WTC11 (cell line): Measurements from ENCODE around the gene EOGT. TPM values are rescaled to one million over a fixed set of nuclear protein-coding genes. Genes with fewer than 3 reads are reported as not detected.

Experiments
- ATAC-seq: fragments of 200-7000 bp; cut with Tn5 transposase; 2 replicates; pipeline ENCODE4 v1.10.0; 2021; ENCODE audit warnings: mild to moderate bottlenecking, moderate library complexity
- CTCF ChIA-PET: fragments of 300-600 bp; sonication (Branson Sonifier 250); formaldehyde crosslinking; loops from one replicate; lab custom pipeline; 2021; ENCODE audit warnings: antibody characterized with exemption; lab: Charles Lee
- POLR2A ChIA-PET: fragments of 350-600 bp; sonication (Branson Sonifier 250); formaldehyde crosslinking; loops from one replicate; lab custom pipeline; 2021; ENCODE audit warnings: antibody characterized with exemption; lab: Charles Lee
- DNase-seq: peaks from one replicate; pipeline ENCODE4 v3.0.0; 2021; ENCODE audit warnings: low spot score
- H3K27ac Mint-ChIP-seq: 2 replicates; pipeline ENCODE4 v1.8.0; 2021; ENCODE audit warnings: mixed read lengths
- H3K27me3 Mint-ChIP-seq: 2 replicates; pipeline ENCODE4 v1.8.0; 2021; ENCODE audit warnings: low read depth, mild to moderate bottlenecking, moderate library complexity, mixed read lengths
- H3K36me3 Mint-ChIP-seq: 2 replicates; pipeline ENCODE4 v1.8.0; 2021; ENCODE audit warnings: mixed read lengths
- H3K4me1 Mint-ChIP-seq: 2 replicates; pipeline ENCODE4 v1.8.0; 2022; ENCODE audit warnings: mixed read lengths
- H3K4me3 Mint-ChIP-seq: 2 replicates; pipeline ENCODE4 v1.8.0; 2021; ENCODE audit warnings: mild to moderate bottlenecking, moderate library complexity, mixed read lengths
- H3K9me3 Mint-ChIP-seq: 2 replicates; pipeline ENCODE4 v1.8.0; 2021; ENCODE audit warnings: mixed read lengths
- CDX4 ChIP-seq: fragments of 250-450 bp; sonication (Bioruptor Pico); IDR thresholded peaks from 2 replicates; pipeline ENCODE4 v1.9.0; 2021; ENCODE audit warnings: moderate library complexity, mild to moderate bottlenecking, inconsistent platforms, borderline replicate concordance
- CTCF ChIP-seq: fragments of 200-600 bp; IDR thresholded peaks from 2 replicates; pipeline ENCODE4 v1.8.0; 2022; ENCODE audit warnings: antibody characterized with exemption
- E2F1 ChIP-seq: sonication (generic); formaldehyde crosslinking; IDR thresholded peaks from 2 replicates; pipeline ENCODE4 v1.8.0; 2022; ENCODE audit warnings: mild to moderate bottlenecking, missing genetic modification reagents
- ELF4 ChIP-seq: sonication (generic); formaldehyde crosslinking; IDR thresholded peaks from 2 replicates; pipeline ENCODE4 v1.8.1; 2022; ENCODE audit warnings: low read depth, mild to moderate bottlenecking, moderate library complexity, missing genetic modification reagents
- ETV6 ChIP-seq: sonication (generic); formaldehyde crosslinking; IDR thresholded peaks from 2 replicates; pipeline ENCODE4 v1.8.1; 2022; ENCODE audit warnings: mild to moderate bottlenecking, missing genetic modification reagents
- FOXJ3 ChIP-seq: sonication (generic); formaldehyde crosslinking; IDR thresholded peaks from 2 replicates; pipeline ENCODE4 v1.9.0; 2021; ENCODE audit warnings: missing genetic modification reagents, mild to moderate bottlenecking, borderline replicate concordance
- FOXK1 ChIP-seq: sonication (generic); formaldehyde crosslinking; IDR thresholded peaks from 2 replicates; pipeline ENCODE4 v1.8.0; 2022; ENCODE audit warnings: mild to moderate bottlenecking, moderate library complexity, missing genetic modification reagents
- FOXP1 ChIP-seq: sonication (generic); formaldehyde crosslinking; IDR thresholded peaks from 2 replicates; pipeline ENCODE4 v1.8.0; 2022; ENCODE audit warnings: missing genetic modification reagents, mild to moderate bottlenecking, moderate library complexity, borderline replicate concordance
- JUN ChIP-seq: sonication (generic); formaldehyde crosslinking; IDR thresholded peaks from 2 replicates; pipeline ENCODE4 v1.8.0; 2023; ENCODE audit warnings: mild to moderate bottlenecking, missing genetic modification reagents
- MLX ChIP-seq: sonication (generic); formaldehyde crosslinking; IDR thresholded peaks from 2 replicates; pipeline ENCODE4 v1.8.1; 2023; ENCODE audit warnings: mild to moderate bottlenecking, missing genetic modification reagents, moderate library complexity
- MXD4 ChIP-seq: fragments of 250-450 bp; sonication (Bioruptor Pico); IDR thresholded peaks from 2 replicates; pipeline ENCODE4 v1.8.0; 2021; ENCODE audit warnings: mild to moderate bottlenecking, moderate library complexity, borderline replicate concordance
- PRRX2 ChIP-seq: fragments of 250-450 bp; sonication (Bioruptor Pico); IDR thresholded peaks from 2 replicates; pipeline ENCODE4 v1.8.0; 2021; ENCODE audit warnings: mild to moderate bottlenecking
- SP1 ChIP-seq: sonication (generic); formaldehyde crosslinking; conservative IDR thresholded peaks from 2 replicates; pipeline ENCODE4 v1.8.1; 2022; ENCODE audit warnings: missing genetic modification reagents
- TCF7 ChIP-seq: sonication (generic); formaldehyde crosslinking; IDR thresholded peaks from 2 replicates; pipeline ENCODE4 v1.8.0; 2022; ENCODE audit warnings: mild to moderate bottlenecking, low read depth, missing genetic modification reagents, moderate library complexity
- TEAD4 ChIP-seq: sonication (generic); formaldehyde crosslinking; IDR thresholded peaks from 2 replicates; pipeline ENCODE4 v1.8.0; 2022; ENCODE audit warnings: mild to moderate bottlenecking, missing genetic modification reagents
- ZBTB21 ChIP-seq: sonication (generic); formaldehyde crosslinking; IDR thresholded peaks from 2 replicates; pipeline ENCODE4 v1.8.1; 2023; ENCODE audit warnings: mild to moderate bottlenecking, missing genetic modification reagents, borderline replicate concordance
- ZNF219 ChIP-seq: sonication (generic); formaldehyde crosslinking; IDR thresholded peaks from 2 replicates; pipeline ENCODE4 v1.8.0; 2023; ENCODE audit warnings: missing genetic modification reagents, mild to moderate bottlenecking, borderline replicate concordance
- ZNF396 ChIP-seq: fragments of 250-450 bp; sonication (Bioruptor Pico); IDR thresholded peaks from 2 replicates; pipeline ENCODE4 v1.8.0; 2021; ENCODE audit warnings: mild to moderate bottlenecking, moderate library complexity, borderline replicate concordance
- ZNF423 ChIP-seq: fragments of 250-450 bp; sonication (Bioruptor Pico); IDR thresholded peaks from 2 replicates; pipeline ENCODE4 v2.1.2; 2022; ENCODE audit warnings: mild to moderate bottlenecking, moderate library complexity
- total RNA-seq: library from RNA; stranded (reverse); gene quantifications from 3 replicates; pipeline ENCODE4 v1.2.3, GENCODE V29; 2021
- TF ChIP-seq, protein P1 (sequence below): sonication (generic); formaldehyde crosslinking; IDR thresholded peaks from 2 replicates; pipeline ENCODE4 v1.8.0; 2022; ENCODE audit warnings: mild to moderate bottlenecking, missing genetic modification reagents
- TF ChIP-seq, protein P2 (sequence below): fragments of 250-450 bp; sonication (Bioruptor Pico); IDR thresholded peaks from 2 replicates; pipeline ENCODE4 v1.9.0; 2021; ENCODE audit warnings: mild to moderate bottlenecking, borderline replicate concordance

Gene EOGT
- total RNA-seq, 1 experiment from 2014 or later: 32.9 TPM

DNA sequence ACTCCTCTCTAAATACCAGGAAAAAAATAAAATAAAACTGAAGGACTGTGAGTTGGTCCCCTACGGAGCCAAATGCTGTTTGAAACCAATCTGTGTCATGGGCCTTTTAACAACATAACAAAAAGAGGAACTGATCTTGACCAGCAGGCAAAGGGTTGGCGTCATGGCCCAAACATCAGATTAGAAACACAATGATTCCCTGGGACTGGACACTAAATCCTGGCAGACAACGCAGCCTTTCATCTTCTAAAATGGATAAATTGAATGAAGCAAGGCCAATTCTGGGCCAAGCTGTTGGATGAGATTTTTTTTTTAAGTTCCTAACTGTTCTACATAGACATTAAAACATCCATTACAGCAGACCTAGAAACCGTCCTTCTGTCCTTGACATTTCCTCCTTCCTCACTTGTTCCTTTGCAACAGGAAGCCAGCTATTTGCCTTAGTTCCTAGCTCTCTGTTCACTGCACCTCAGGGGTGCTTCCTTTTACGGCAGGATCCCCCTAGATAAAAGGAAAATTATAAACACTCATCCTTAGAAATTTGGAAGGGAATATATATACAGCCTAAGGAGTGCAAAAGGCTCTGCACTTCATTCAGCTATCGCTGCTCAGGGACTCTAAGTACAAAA lies 59.6 kb downstream of the EOGT start:
- H3K36me3 Mint-ChIP-seq: no peaks in the 10 kb centered on the region
- TF ChIP-seq FOXJ3 (CRISPR knock-in tag): no peak
- no peak for TF ChIP-seq CDX4 (CRISPR knock-in tag)
- CTCF ChIA-PET: interaction anchor here (1.1 to 1.6 kb wide), 2 partner anchors 18 to 21 kb away, joined by 3 to 11 read pairs; partner anchors contain the start of gene TAFA4
- no peak overlapping the region for H3K4me3 Mint-ChIP-seq
- no peaks in the 10 kb centered on the region for H3K27me3 Mint-ChIP-seq
- H3K9me3 Mint-ChIP-seq: peaks cover 4% of the 10 kb centered on the region; the same call in 1 of the 2 replicates
- DNase-seq (no peak), ATAC-seq (peak; percentile 65)
- H3K4me1 Mint-ChIP-seq: peaks cover 36% of the 10 kb centered on the region
- POLR2A ChIA-PET: no interaction called here
- H3K27ac Mint-ChIP-seq: peak overlapping the region; percentile 58

DNA sequence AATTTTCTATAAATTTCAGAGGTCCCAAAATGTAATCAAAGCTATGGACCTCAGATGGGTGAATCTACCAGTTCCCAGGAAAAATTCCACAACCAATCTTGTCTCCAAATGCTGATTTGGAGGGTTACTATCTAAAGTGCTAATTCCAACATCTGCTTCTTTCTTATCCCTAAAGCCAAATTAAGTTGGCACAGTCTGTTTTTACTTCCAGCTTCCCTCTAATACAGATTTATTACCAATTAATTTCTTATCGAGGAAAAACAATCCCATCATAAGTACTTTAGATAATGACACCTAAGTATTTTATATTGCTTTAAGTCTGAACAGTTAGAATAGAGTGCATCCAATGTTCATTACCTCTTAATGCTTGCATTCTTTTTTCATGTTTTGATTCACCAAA lies 68.3 kb downstream of the EOGT start:
- ChIA-PET CTCF (no interaction called here), POLR2A (no interaction called here)
- ATAC-seq (no peak), DNase-seq (no peak)
- no peaks in the 10 kb centered on the region for H3K27me3 Mint-ChIP-seq
- TF ChIP-seq MXD4 (CRISPR knock-in tag) (no peak), FOXK1 (CRISPR knock-in tag) (no peak), FOXP1 (no peak), ZNF423 (CRISPR knock-in tag) (no peak), ZBTB21 (CRISPR knock-in tag) (no peak)
- peaks cover 10% of the 10 kb centered on the region for H3K4me1 Mint-ChIP-seq
- no peaks in the 10 kb centered on the region for H3K9me3 Mint-ChIP-seq
- no peak overlapping the region for H3K27ac Mint-ChIP-seq
- no peaks in the 10 kb centered on the region for H3K36me3 Mint-ChIP-seq
- H3K4me3 Mint-ChIP-seq: no peak overlapping the region

DNA sequence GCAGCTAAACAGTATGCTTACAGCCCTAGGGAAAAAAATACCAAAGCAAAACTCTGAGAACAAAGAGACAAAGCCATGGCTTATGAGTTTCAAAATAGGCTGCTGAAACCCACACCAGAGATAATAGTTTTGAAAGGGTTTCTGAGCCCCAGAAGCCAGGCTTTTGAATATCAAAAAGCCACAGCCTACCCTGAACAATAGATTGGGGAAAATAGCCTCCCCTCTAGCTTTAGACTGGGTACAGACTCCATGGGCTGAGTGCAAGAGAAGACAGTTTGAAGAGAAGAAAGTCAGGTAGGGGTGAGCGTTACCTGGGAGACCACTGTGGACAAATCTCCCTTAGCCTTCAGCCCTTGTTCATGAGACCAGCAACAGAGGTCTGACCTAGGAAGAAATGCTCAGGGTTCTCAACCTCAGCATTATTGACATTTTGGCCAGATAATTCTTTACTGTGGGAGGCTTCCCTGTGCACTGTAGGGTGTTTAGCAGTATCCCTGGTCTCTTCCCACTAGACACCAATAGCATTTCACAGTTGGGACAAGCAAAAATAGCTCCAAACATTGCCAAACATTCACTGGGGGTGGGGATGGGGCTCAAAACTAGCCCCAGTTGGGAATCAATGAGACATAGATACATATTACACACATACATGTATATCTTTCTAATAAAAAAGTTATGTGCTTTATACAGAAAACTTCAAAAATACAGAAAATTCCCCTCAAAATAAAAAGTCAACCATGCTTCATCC lies 69.6 kb downstream of the EOGT start:
- Mint-ChIP-seq H3K4me1 (peaks cover 10% of the 10 kb centered on the region), H3K27ac (peak overlapping the region; percentile 60; the same call in 1 of the 2 replicates), H3K27me3 (no peaks in the 10 kb centered on the region), H3K9me3 (no peaks in the 10 kb centered on the region), H3K36me3 (no peaks in the 10 kb centered on the region), H3K4me3 (no peak overlapping the region)
- POLR2A ChIA-PET: no interaction called here
- CTCF ChIA-PET: interaction anchor here (2.1 kb wide), 1 partner anchor 11 kb away, joined by 9 read pairs; the partner anchor contains the start of gene TAFA4
- ATAC-seq: peak; percentile 89
- no peak for DNase-seq
- TF ChIP-seq ELF4 (CRISPR knock-in tag) (no peak), TCF7 (CRISPR knock-in tag) (no peak), MLX (CRISPR knock-in tag) (no peak), CTCF (no peak), ZNF396 (no peak), E2F1 (CRISPR knock-in tag) (no peak), ZNF219 (CRISPR knock-in tag) (no peak), PRRX2 (no peak), ZBTB21 (CRISPR knock-in tag) (no peak), JUN (CRISPR knock-in tag) (no peak), ETV6 (CRISPR knock-in tag) (no peak), TEAD4 (CRISPR knock-in tag) (no peak), FOXP1 (no peak), SP1 (CRISPR knock-in tag) (no peak)
- TF ChIP-seq, protein P1, sequence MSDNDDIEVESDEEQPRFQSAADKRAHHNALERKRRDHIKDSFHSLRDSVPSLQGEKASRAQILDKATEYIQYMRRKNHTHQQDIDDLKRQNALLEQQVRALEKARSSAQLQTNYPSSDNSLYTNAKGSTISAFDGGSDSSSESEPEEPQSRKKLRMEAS (CRISPR knock-in tag): no peak
- TF ChIP-seq, protein P2, sequence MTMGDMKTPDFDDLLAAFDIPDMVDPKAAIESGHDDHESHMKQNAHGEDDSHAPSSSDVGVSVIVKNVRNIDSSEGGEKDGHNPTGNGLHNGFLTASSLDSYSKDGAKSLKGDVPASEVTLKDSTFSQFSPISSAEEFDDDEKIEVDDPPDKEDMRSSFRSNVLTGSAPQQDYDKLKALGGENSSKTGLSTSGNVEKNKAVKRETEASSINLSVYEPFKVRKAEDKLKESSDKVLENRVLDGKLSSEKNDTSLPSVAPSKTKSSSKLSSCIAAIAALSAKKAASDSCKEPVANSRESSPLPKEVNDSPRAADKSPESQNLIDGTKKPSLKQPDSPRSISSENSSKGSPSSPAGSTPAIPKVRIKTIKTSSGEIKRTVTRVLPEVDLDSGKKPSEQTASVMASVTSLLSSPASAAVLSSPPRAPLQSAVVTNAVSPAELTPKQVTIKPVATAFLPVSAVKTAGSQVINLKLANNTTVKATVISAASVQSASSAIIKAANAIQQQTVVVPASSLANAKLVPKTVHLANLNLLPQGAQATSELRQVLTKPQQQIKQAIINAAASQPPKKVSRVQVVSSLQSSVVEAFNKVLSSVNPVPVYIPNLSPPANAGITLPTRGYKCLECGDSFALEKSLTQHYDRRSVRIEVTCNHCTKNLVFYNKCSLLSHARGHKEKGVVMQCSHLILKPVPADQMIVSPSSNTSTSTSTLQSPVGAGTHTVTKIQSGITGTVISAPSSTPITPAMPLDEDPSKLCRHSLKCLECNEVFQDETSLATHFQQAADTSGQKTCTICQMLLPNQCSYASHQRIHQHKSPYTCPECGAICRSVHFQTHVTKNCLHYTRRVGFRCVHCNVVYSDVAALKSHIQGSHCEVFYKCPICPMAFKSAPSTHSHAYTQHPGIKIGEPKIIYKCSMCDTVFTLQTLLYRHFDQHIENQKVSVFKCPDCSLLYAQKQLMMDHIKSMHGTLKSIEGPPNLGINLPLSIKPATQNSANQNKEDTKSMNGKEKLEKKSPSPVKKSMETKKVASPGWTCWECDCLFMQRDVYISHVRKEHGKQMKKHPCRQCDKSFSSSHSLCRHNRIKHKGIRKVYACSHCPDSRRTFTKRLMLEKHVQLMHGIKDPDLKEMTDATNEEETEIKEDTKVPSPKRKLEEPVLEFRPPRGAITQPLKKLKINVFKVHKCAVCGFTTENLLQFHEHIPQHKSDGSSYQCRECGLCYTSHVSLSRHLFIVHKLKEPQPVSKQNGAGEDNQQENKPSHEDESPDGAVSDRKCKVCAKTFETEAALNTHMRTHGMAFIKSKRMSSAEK (CRISPR knock-in tag): no peak
